Fibroblast of mammary gland (primary cell): Measurements from ENCODE around the gene TTC33.
A peak's percentile ranks its signal among the peaks of the same experiment; 100 is the strongest.
"Not testable (repeated sequence)": the region's sequence is repeated elsewhere in the genome, so short reads cannot be mapped to it uniquely, and the experiment has no call there.

Source experiments
- DNase-seq: peaks from one replicate; pipeline ENCODE4 v3.0.0-alpha.2; 2010; ENCODE audit warnings: low read depth
- H3K4me3 ChIP-seq: 2 replicates; pipeline ENCODE4 v1.5.1; 2011; ENCODE audit warnings: low read depth, mild to moderate bottlenecking, low read length, moderate library complexity; ENCODE audit not compliant: control insufficient read depth
- CTCF ChIP-seq: conservative IDR thresholded peaks from 2 replicates; pipeline ENCODE4 v1.5.1; 2011; ENCODE audit warnings: low read depth, low read length, inconsistent platforms; ENCODE audit not compliant: control insufficient read depth, insufficient read depth

TTC33 gene

DNA sequence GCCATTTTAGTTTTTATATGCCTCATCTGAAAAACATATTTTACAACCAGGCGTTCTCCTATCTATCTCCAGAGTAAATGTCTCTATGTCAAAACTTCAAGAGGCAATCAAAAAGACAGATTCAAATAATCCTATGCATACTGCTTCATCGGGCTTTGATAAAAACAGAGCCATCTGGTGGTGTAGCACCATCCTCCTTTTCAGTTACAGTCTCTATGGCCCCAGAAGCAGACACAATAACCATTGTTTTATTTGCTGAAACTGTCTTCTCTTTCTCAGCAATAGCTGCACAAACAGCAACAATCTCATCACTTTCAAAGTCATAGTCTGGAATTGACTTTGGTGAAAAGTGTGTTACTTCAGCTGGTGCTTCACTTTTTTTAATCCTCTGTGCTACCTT lies 39.8 kb downstream of the TTC33 start:
- no peak overlapping the region for H3K4me3 ChIP-seq
- TF ChIP-seq CTCF, result peak; percentile 34
- peak; percentile 16 for DNase-seq

GRCh38 chr5:40714001-40714400 lies 41.8 kb downstream of the TTC33 start:
- H3K4me3 ChIP-seq, result no peak overlapping the region
- no peak for DNase-seq
- no peak for TF ChIP-seq CTCF

DNA sequence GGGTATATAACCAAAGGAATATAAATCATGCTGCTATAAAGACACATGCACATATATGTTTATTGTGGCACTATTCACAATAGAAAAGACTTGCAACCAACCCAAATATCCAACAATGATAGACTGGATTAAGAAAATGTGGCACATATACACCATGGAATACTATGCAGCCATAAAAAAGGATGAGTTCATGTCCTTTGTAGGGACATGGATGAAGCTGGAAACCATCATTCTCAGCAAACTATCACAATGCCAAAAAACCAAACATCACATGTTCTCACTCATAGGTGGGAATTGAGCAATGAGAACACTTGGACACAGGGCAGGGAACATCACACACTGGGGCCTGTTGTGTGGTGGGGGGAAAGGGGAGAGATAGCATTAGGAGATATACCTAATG lies 45.2 kb downstream of the TTC33 start:
- not testable (repeated sequence) for H3K4me3 ChIP-seq, DNase-seq

GRCh38 chr5:40705484-40705883 lies 50.3 kb downstream of the TTC33 start:
- DNase-seq, H3K4me3 ChIP-seq: not testable (repeated sequence)

DNA sequence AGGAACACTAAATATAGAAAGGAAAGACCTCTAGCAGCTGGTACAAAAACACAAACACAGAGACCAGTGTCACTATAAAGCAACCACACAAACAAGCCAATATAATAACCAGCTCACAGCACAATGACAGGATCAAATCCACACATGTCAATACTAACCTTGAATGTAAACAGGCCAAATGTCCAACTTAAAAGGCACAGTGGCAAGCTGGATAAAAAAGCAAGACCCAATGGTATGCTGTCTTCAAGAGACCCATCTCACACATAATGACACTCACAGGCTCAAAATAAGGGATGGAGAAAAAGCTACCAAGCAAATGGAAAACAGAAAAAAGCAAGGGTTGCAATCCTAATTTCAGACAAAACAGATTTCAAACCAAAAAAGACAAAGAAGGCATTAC lies 53.7 kb downstream of the TTC33 start:
- H3K4me3 ChIP-seq, DNase-seq: not testable (repeated sequence)

GRCh38 chr5:40700116-40700782 lies 55.5 kb downstream of the TTC33 start:
- DNase-seq, result no peak
- no peak overlapping the region for H3K4me3 ChIP-seq
- TF ChIP-seq CTCF, result no peak

DNA sequence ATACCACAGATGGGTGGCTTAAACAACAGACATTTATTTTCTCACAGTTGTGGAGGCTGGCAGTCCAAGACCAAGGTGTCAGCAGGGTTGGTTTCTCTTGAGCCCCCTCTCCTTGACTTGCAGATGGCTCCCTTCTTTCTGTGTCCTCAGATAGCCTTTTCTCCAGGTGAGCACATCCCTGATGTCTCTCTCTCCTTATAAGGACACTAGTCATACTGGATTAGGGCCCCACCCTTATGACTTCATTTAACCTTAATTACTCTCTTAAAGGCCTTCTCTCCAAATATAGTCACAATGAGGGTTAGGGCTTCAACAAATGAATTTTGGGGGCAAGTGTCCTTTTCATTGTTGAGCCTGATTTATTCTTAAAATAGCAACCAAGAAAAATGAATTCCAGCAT lies 61.3 kb downstream of the TTC33 start:
- no peak overlapping the region for H3K4me3 ChIP-seq
- TF ChIP-seq CTCF, result no peak
- DNase-seq, result no peak

DNA sequence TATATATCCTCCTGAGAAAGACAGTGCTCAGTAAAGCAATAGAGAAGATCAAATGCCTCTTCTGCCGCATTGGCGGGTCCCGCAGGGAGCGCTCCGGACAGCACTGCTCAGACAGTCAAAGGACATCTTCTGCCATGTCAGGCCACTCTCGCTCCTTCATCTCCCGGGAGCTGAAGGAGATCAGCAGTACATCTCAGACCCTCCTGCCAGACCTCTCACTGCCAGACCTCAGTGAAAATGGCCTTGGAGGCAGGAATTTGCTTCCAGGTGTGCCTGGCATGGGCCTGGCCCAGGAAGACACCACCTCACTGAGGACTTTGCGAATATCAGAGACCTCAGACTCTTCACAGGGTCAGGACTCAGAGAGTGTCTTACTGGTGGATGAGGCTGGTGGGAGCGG lies 63.9 kb downstream of the TTC33 start:
- DNase-seq, result no peak
- no peak for TF ChIP-seq CTCF
- no peak overlapping the region for H3K4me3 ChIP-seq
